GM19023 (cell line): ENCODE results near the gene TAF8.
"Not testable (repeated sequence)": the region's sequence is repeated elsewhere in the genome, so short reads cannot be mapped to it uniquely, and the experiment has no call there.

Source experiments
- ATAC-seq: cut with Tn5 transposase; IDR thresholded peaks from one replicate; pipeline ENCODE4 v1.9.1; 2021; ENCODE audit warnings: mild to moderate bottlenecking, moderate library complexity; ENCODE audit not compliant: unreplicated experiment

TAF8 gene, protein sequence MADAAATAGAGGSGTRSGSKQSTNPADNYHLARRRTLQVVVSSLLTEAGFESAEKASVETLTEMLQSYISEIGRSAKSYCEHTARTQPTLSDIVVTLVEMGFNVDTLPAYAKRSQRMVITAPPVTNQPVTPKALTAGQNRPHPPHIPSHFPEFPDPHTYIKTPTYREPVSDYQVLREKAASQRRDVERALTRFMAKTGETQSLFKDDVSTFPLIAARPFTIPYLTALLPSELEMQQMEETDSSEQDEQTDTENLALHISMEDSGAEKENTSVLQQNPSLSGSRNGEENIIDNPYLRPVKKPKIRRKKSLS

DNA sequence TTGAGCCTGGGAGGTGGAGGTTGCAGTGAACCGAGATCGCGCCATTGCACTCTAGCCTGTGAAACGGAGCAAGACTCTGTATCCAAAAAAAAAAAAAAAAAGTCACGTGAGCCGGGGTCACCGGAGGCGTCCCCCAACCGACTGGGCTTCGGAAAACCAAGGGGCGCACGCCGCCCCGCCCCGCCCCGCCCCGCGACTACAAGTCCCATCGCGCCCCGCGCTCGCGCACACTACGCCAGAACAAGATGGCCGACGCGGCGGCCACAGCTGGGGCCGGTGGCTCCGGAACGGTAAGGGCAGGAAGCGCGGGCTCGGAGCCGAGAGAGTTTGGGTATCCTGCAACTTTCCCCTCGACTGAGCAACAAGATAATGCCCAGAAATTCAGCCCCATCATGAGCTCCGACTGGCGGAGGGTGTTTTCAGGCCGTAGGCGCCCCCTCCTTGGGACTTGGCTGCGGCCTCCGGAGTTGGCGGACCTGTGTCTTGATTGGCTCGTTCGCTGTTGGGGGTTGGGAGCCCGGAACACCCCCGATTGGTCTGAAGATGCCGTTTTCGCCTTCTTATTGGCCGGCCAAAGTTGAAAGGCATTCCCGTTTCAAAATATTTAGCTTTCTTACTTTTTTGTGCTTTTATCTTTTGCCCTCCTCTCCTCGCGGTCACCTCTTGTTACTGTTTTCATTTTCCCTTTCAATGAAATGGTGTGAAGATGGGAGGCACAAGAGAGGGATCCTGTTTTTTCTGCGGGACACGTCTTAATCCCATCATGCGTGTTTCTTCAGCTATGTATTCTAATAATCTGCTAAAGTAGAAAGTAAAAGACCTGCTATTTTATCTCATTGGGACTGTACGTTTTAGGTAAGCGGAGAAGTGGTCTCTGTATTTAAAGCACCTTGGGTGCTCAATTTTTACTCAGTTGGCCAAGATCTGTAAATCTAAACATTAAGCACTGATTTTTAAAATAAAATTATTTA lies at the start of gene TAF8:
TAF8 (plus strand) TSS at position 228 of the 971 bp plus-strand sequence; CDS start at position 246, 18 bp downstream.
- ATAC-seq = peak; percentile 83

DNA sequence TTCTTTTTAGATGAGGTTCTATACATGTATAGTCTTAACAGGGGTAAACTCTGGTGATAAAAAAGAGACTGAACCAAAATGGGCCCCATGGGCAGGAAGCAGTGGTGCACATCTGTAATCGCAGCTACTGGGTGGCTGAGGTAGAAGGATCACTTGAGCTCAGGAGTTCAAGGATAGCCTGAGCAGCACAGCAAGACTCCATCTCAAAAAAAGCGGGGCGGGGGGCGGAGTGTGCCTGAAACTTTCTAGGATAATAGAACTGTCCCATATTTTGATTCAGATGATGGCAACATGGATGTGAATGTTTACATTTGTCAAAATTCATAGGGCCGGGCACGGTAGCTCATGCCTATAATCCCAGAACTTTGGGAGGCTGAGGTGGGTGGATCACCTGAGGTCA lies 48.8 kb upstream of the TAF8 start:
- ATAC-seq = no peak

DNA sequence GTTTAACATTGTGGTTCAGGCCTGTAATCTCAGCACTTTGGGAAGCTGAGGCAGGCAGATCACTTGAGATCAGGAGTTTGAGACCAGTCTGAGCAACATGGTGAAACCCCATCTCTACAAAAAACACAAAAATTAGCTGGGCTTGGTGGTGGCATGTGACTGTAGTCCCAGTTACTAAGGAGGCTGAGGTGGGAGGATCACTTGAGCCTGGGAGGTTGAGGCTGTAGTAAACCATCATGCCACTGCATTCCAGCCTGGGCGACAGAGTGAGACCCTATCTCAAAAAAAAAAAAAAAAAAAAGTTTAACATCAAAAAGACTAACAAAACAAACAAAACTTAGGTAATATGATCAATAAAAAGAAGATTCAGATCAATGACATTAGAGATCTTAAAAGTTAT lies 46.7 kb upstream of the TAF8 start:
- not testable (repeated sequence) for ATAC-seq

DNA sequence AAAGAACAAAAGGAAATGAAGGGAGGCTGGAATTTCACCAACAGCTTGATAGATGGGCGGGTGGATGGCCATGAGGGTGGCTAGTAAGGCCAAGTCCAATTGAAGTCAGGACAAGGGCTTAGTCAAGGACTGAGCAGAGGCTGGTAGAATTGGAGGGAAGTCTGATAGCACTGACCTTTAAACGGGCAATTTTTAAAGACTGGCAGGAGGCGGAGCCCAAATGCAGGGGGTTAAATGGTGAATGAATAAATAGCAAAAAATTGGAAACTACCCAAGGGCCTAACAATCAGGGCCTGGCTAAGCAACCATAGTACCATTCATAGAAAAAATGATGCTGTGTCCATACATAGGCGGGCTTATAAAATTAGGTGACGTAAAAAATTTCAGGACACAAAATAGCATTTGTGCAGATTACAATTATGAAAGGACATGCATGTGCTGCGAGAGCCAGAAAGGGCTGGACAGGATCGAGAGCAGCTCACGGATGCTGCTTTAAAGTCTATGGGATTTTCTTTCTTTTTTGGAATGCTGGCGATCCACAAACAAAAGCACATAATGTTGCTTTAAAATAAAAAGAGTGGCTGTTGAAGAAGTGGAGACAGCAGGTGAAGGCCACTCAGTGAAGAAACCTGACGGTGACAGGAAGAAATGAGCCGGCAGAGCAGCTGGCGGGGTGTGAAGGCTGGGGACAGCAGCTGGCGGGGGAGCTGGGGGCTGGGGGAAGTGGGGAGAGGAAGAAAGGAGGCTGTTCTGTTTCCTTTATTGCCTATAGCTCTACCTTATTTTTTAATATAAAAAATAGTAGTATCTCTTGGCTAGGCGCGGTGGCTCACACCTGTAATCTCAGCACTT lies 42.8 kb upstream of the TAF8 start:
- no peak for ATAC-seq

DNA sequence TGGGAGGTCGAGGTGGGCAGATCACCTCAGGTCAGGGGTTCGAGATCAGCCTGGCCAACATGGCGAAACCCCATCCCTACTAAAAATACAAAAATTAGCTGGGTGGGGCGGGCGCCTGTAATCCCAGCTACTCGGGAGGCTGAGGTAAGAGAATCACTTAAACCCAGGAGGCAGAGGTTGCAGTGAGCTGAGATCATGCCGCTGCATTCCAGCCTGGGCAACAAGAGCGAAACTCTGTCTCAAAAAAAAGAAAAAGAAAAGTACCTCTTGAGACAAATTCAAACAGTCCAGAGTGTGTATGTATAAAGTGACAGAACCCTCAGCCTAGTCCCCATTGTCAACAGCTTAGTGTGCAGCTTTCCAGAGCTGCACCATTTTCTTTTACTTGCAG lies 42.2 kb upstream of the TAF8 start:
- not testable (repeated sequence) for ATAC-seq

DNA sequence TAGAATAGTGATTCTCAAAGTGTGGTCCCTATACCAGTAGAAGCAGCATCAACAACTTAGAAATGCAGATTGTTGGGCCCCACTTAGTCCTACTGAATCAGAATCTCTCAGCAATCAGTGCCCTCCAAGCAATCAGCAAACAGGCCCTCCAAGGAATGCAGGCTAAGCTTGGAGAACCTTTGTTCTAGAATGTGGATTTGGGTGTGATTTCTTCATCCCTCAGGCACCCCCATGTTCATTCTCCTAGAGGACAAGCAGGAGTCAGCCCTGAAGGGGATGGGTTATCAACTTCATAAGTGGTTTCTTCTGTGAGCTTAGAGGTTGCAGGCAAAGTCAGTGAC lies 40.5 kb upstream of the TAF8 start:
- no peak for ATAC-seq

DNA sequence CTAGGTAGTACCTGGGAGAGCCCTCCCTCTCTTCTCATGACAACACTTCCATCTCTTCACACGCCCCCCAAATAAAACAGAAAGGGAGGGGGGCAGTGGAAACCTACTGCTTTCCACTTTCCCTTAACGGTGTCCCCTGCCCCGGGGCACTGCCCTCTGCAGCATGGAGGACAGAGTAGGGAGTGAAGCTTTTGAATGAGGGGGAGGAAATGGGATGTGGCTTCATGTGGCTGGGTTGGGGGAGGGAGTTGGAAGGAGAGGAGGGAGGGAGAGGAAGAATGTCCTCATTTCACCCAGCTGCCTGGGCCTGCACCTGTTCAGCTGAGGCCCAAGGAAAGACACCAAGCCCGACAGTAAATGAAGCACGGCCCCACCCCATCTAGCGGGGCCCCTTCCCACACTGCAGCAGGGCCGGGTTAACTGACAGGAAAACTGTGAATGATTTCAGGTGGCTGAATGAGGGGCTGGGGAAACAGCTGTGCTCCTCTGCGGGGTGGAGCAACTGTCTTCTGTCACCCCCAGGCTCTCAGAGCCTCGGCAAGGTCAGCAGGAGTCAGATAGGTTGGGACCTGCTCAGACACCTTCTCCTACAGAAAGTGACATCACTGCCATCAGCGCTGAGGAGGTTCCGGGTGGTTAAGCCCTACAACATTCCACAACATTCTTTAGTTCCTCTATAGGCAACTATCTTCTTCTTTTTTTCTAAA lies 40.0 kb upstream of the TAF8 start:
- ATAC-seq = no peak

DNA sequence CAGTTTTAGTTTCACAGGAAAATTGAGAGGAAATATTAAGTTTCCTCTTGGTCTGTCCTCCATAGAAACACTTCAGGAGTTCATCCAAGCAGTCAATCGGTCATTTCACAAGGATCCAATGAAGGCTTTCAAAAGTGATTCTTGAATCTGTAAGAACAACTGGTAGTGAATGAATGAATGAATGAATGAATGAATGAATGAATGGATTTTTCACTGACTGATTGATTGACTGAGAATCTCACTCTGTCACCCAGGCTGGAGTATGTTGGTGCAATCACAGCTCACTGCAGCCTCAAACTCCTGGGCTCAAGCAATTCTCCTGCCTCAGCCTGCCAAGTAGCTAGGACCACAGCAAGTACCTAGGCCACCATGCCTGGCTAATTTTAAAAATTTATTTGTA lies 39.4 kb upstream of the TAF8 start:
- ATAC-seq = no peak

DNA sequence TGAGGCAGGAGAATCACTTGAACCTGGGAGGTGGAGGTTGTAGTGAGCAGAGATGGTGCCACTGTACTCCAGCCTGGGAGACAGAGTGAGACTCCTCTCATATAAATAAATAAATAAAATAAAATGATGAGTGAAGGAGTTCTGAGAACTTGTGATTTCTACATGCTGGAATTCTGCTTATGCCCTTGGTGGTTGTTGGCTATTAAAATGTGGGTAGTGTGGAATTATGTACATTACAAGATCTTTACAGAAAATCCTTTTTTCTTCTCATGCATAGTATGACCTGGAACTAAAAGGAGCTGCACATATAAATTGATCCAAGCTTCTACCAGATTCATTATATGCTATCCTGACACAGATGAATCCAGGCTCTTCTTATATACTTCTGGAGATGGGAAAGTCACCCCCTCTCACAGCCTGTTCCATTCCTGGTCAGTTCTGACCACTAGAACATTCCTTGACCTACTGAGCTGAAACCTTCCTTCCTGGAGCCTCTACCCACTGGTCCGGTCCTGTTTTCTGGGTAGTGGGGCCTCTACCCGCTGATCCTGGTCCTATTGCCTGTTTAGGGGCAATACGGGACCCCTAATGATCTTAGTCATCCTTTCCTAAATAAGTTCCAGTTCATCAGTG lies 37.7 kb upstream of the TAF8 start:
- no peak for ATAC-seq

DNA sequence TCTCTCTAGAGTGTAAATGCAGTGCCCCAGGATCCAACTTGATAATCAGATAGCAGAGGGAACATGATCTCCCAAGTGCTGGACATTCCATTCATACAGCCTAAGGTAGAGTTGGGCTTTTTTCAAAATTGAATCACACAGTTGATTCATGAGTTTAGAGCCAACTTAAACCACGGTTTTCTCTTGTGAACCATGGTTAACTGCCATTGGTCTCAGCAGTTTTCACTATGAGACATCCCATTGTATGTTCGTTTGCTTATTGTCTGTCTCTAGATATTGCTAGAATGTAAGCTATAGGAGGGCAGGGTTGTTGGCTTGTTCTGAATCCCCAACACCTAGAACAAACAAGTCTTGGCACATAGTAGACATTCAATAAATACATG lies 37.2 kb upstream of the TAF8 start:
- ATAC-seq = no peak

DNA sequence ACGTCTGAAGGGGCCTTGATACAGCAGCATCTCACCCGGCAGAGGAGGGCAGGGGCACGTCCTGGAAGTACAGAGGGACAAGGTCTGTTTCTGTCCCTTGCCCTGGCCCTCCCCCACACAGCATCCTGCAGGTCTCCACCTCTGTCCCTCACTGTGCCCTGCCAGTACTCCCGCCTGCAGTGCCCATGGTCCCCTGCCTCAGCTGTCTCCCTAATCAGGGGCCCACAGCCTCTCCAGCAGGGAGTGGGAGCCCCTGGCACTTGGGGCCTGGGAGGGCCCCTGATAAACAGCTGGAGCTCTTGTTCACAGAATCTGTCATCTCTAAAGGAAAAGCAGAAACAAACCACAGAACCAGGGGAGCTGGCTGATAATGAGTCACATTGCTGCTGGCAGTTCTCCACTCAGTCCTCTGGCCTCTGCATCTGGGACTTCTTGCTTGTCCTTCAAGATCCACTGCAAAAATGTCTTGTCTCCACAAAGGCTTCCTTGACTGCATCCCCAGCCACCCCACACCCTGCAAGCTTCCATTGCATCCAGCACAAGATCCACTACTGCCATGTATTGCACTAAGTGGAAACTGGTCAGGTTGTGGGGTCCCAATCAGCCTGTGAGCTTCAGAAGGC lies 33.2 kb upstream of the TAF8 start:
- ATAC-seq = no peak

DNA sequence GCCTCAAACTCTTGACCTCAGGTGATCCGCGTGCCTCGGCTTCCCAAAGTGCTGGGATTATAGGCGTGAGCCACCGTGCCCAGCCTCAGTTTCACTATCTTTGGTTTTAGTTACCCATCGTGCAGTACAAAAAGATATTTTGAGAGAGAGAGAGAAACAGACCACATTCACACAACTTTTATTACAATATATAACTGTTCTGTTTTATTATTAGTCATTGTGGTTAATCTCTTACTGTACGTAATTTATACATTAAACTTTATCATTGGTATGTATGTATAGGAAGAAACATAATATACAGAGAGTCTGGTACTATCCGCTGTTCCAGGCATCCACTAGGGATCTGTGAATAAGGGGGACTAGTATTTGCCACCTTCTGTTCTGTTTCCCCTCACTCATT lies 29.4 kb upstream of the TAF8 start:
- ATAC-seq = no peak

DNA sequence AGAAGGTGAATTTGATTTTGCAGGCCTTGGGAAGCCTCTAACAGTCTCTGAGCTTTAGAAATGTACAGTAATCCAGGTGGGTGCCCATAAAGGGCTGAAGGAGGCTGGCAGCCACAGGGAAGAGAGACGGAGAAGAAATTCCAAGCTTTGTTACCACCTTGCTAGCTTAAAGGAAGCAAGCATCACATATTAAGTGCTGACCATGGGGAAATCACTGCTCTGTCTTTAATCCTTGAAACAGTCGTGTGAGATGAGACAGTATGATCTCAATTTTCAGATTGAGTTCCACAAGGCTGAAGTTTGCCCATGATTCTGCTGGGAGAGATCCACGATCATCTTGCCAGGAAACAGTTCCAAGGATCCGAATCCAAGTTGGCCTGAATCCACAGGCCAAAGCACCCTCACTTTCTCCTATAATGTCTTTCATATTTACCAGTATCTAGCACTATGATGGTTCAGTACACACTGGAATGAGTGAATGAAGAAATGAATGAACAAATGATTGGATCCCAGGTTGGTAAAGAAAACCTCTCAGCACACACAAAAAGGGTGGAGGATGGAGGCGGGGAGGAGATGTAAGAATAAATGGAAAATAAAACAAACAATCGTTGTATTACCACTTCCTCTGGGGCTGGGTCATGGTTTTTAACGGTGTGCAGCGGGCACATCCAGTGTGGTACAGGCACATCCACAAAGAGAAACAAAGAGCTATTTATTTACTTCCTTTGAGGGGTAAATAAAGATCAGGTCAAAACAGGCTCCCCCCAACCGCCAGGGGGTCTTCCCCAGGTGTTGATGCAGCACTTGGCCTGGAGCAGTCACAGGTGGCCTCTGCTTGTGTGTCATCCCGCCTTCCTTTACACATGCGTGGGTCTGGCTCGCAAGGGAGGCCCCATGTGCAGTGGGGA lies 28.2 kb upstream of the TAF8 start:
- no peak for ATAC-seq

DNA sequence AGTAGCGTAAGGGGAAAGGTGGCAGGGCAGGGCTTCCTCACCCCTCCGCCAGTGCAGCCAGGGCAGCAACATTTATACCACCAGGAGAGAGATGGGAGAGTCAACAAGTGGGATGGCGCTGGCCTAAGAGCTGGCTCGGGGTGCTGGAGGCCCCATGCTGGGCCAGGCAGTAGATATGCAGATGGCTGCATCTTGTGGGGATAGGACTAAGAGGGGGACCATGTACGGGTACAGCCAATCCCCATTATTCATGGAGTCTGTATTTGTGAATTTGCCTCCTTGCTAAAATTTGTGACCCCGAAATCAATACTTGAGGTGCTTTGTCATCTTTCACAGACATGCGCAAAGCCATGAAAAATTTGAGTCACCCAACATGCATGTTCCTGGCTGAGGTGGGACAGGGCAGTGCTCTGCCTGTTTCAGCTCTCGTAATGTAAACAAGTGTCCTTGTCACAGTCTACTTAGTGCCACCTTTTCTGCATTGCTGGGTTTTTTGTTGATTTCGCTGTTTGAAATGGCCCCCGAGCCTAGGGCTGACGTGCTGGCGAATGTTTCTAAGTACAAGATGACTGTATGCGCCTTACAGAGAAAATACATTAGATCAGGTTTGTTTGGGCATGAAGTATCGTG lies 27.5 kb upstream of the TAF8 start:
- no peak for ATAC-seq

DNA sequence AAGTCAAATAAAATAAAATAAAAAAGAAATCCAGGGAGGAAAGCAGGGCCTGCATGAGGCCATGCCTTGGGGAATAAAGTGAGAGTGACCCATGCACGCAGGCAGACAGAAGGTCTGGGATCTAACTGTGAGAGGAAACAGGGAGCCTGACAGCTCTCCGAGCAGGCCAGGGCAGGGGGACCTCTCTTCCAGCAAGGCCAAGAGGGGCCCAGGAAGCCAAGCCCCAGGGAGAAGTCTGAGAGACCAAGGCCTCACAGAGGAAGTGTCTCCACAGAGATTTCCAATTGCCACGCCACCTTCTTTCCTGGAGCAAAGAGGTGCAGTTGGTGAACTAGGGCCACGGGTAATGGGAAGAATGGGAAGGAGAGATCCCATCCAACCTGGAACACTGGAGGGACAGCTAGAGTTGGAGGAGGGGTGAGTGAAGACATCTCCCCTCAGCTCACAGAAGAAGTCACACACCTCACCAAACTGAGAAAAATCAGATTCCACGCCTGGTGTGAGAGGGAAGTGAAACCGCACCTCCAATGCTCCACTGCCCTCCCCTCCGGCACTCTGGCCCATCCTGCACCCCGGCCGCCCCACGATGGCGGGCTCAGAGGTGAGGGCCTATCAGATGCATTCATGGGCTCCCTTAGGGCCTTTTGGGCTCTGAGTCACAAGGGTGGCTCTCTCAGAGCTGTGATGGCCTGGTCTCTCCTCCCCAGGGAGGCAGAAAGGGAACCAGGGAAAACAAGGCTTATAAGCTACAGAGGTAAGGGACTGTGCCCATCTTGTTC lies 25.1 kb upstream of the TAF8 start:
- peak; percentile 59 for ATAC-seq

DNA sequence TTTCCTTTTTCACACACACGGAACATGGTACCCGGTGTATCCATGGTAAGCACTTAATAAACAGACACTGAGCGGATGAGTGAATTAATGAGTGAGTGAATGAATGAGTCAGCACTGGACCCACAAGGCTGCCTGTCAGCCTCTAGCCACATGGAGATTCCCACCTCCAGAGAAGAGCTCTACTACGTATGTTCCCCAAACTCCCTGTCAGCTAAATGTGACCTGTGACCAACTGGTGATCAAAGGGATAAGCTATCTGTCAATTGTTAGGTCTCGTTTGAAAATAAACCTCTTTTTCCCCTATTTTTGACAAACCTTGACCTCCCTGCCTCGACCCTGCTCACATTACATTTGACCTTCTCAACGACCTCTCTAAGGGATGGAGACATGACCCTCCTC lies 24.5 kb upstream of the TAF8 start:
- no peak for ATAC-seq

DNA sequence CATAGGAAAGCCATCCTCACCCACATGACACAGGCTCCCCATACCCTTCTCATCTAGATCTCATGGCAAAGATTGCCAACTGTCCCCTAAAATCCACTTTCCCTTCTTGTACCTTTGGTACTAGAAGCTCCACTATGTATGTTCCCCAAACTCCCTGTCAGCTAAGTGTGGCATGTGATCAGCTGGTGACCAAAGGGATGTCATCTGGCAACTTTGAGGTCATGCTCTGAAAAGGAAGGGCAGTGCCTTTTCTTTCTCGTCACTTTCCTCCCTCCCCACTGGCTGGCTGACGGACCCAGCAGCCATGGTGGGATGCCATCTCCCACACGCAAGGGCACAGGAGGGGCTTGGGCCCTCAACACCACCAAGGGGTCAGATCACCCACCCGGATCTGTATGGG lies 23.8 kb upstream of the TAF8 start:
- ATAC-seq = no peak
